NCI-H2081 treated with DMSO at 0.1 percent for 48 hours (cell line): ENCODE data around the gene IRX6.

ENCODE experiments used
- DNase-seq: peaks from one replicate; lab custom pipeline; 2025; lab: John Stamatoyannopoulos, UW

The IRX6 gene

DNA sequence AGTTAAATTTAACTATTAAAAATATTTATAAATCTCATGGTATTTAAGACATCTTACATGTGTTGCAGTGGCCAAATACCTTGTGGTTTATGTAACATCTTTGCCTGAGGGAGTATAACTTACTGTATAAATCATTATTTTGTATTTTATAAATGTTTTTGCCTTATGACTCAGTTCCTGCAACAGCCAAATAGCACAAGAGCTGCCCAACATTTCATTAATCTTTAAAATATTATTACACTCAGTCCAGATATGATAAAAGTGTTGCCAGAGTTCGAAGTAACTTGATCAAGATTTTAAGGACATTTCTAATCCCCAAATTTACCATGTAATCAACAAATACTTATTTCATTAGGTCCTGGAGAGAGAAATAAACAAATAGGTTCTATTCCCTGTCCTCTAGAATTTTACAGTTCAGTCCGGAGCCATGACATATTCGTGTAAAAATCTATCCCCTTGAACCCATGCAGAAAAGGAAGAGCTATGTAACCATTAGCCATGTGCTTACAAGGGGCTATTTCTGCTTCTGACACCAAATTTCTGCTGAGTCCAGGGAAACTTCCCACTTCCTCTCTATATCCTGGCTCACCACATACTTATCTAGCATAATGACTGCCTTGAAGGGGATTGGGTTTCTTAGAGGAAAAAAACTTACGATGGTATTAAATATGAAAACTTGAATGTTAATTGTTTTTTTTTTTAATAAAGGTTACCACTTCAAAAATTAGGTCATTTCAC is 44.0 kb downstream of the IRX6 start:
- no peak for DNase-seq

DNA sequence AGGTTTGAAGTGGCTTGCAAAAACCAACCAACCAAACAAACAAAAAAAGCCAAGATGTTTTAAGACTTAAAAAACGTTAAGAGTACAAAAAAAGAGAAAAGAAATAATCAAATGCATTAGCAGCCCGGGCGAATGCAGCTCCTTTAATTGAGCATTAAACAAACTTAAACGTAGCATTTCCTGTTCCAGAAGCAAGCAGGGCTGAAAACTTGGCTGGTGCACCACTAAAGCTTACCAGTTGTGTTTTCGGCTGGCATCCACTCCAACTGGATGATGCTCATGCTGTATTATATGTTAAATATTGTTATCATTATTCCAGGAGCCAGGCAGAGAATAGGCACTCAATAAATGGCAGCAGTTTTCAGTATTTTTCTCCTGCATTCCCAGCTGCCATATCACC is 45.1 kb downstream of the IRX6 start:
- no peak for DNase-seq

DNA sequence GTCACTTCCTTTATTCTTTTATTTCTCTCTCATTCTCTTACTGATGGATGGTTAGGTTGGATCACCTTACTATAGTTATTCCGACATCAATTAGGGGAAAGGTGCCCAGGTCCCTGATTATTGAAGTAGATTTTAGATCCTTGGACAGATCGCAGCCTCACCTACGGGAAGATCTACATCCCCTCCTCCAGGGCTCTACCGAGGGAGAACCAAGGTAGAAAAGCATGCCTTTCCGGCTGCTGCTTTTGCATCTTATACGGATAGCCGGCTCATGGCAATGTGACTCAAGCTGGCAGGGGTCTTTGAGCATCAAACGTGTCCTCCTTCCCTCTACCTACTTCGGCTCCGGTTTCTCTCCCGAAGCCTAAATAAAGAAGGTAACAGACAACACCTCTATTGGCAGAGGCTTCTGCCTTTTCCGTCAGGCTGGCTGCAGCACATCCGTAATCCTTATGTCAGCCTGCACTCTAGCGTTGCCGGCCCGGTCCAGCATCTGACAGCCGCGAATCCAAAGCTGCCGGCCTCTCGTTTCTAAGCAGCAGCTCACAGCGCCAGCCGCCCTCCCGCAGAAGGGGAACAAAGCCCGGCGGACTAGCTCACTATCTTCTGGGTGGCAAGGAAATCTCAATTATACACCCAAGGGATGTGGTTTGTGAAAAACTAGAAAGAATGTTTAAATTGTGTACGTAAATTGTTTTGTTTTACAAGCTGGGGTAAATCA is 46.9 kb downstream of the IRX6 start:
- no peak for DNase-seq

DNA sequence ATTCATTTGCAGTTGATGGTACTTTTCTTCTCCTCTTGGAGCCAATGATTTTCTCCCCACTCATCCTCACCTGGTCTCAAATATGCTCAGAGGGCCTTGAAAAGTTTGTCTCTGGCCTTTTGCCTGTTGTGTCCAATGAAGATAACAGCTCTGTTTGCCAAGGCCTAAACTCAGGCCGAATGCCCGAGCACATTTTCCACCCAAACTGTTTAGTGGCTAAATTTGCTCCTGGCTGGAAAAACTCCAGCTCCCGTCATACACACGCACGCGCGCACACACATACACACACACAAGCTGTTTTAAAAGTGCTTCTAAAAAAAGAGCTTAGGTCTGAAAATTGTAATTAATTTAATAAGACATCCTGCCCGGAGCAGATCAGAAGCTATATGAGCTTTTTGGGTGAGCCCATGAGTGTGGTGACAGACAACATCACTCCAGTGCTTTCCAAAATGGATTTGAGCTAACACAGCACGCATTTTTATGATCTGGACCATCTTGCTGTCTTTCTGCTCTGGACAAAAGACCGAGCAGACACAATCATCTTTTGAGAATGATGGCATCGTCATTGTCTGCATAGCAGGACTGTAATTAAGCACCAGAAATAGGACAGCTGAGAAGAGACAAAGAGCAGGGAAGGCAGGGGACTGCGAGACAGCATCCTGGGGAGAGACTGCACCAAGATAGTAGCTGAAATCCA is 48.9 kb downstream of the IRX6 start:
- no peak for DNase-seq

DNA sequence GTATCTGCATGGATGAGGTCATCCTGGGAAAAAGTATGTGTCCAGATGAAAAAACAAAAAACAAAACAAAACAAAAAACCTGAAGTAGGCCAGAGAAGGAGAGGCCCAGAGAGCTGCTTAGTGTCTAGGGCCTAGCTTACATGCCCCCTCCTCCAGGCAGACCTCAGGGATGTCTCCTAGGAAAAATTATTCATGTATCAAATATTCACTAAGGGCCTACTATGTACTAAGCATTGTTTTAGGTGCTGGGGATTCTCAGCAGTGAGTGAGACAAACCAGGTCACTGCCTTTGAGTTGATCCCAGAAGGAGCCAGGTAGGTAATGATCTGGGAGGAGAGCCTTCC is 49.5 kb downstream of the IRX6 start:
- DNase-seq, result no peak

DNA sequence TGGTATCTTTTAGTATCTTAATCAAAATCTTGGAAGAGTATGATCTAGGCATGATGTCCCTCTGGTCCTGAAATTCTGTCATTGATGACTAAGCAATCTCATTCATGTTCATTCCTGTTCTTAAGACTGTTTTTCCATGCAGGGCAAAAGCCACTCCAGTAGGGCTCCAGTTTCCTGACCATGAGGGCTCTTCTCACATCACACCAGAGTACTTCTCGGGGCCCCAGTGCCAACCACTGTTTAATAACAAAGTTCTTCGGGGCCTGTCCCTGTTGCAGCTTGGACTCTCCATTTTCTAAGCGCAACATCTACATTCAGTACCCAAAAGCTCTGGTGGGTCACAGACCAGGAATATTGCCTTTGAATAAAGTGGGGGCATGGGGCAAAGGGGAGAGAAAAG is 52.0 kb downstream of the IRX6 start:
- DNase-seq, result no peak

DNA sequence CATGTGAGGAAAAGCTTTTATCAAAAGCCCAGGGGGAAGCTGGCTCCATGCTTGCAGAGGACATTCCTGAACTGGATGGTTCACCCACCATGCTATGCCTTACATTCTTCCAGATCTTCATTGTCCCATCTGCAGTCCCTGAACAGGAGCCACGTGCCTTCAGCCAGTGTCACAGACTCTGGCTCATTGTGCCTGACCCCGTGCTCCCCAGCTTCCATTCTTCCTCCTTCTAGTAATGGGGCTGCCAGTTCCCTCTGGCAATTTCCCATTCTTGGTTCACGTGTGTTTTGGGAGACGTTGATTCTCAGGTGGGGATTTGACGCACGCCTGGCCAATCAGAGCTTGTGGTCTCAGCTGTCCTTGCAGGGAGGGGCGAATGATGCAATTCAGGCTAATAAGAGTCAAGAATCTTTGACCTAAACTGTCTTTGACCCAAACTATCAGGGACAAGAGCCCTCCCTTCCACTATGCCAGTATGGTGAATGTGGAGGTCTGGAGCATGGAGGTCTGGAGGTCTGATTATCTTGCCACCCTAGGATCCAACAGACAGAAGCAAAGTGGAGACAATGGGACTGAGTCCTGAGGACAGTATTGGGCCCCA is 52.7 kb downstream of the IRX6 start:
- no peak for DNase-seq

DNA sequence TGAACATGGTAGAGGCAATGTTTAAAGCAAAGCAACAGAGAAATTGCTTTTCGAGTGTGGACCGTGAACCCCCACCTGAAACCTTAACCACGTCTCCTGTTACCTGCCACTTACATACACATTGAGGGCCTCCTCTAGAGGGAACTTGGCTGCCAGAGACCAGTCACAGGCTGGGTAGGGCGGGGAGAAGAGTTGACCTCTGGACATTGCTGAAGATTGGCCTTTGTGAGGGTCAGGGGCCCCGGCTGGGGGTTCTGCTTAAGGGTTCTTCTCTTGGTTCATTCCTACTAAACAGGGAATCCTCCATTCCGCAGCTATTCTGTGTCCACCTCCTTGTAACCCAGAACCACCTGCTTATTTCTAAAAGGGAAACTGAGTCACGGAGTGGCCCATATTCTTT is 53.8 kb downstream of the IRX6 start:
- DNase-seq, result no peak

DNA sequence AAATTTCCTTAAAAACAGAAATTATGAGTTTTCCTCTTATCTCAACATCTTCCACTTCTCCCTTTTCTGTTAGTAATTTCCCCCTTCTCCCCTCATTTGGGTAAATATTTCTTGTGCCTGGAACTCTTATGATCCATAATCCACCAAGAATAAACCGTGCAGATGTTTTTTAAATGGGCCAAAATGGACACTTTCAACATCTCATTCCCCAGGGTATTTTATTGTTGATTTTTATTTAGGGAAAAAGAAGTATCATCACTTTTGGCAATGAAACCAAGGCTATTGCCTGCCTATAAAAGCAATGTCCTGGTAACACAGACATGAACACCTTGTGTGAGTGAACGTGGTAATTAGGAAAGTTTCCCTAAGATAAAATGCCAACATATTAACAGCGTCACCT is 54.6 kb downstream of the IRX6 start:
- DNase-seq, result no peak

DNA sequence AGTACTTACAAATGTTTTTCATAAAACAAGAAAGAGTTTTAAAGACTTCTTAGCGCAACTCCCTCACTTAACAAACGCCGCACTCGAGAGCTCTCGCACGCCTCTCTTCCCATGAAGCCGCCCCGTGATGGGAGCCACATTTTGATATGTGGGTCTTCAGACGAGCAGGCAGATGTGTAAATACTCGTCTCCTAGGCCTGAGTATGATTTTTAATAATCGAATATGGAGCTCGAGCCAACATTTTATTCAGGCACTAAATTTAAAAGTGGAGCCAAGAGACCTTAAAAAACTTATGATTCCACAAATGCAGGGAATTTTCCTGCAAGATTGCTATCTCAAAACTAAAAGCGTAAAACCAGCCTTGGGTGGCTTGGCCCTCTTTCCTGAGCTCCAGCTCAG is 55.4 kb downstream of the IRX6 start:
- no peak for DNase-seq

DNA sequence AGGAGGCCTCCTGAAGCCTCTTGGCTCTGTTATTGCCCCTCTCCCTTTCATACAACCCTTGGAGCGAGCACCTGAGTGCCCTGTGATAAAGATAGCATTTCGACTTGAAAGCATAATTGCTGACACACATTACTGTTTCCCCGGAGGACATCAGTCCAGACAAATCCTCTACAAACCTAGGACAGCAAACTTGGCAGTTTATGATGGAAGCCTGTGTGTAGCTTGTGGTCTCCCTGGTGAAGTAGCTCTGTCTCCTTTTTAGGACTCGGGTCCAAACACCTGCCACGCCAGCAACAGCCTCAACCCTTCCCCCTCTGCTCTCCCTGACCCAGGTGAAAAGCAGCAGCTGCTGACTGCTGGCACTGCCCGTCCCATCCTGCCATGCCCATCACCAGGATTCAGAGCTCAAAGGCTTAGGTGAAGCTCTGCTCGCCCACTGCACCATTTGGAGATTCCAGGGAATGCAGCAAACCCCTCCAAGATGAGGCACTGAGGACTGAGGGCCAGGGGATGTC is 55.9 kb downstream of the IRX6 start:
- DNase-seq, result no peak
